Stimulated activated CD4-positive, alpha-beta T cell treated with anti-CD3 and anti-CD28 coated beads, Interleukin-1b, Interleukin-23, amount 100 ng/mL, for 4 hours (primary cell): ENCODE measurements around the gene ATF3.
A peak's percentile ranks its signal among the peaks of the same experiment; 100 is the strongest.

Experiments used
- DNase-seq, 2 donors: peaks; one replicate each; pipeline ENCODE4 v3.0.0-alpha.2; 2020; ENCODE audit warnings: low read depth in 2 of 2

ATF3 gene

GRCh38 chr1:212608959-212609700, 569 bp downstream of the ATF3 start:
- DNase-seq, result peak; percentile 37 to 49

- no peak for DNase-seq
Measured at GRCh38 chr1:212609701-212610574, 1.4 kb downstream of the ATF3 start.

- DNase-seq, result no peak
Measured at GRCh38 chr1:212610575-212610967, 2.0 kb downstream of the ATF3 start.

- no peak for DNase-seq
Measured at GRCh38 chr1:212611000-212611948, 2.7 kb downstream of the ATF3 start.

GRCh38 chr1:212612041-212612961, 3.7 kb downstream of the ATF3 start:
- DNase-seq, result no peak

- DNase-seq, result no peak
Measured at GRCh38 chr1:212613440-212614335, 5.1 kb downstream of the ATF3 start.

- DNase-seq, result no peak
Measured at GRCh38 chr1:212614453-212615200, 6.1 kb downstream of the ATF3 start.

GRCh38 chr1:212615201-212615470, 6.6 kb downstream of the ATF3 start:
- DNase-seq, result no peak

GRCh38 chr1:212618466-212619210, 10.1 kb downstream of the ATF3 start:
- DNase-seq, result no peak

- no peak for DNase-seq
Measured at GRCh38 chr1:212620293-212620692, 11.7 kb downstream of the ATF3 start.

- no peak for DNase-seq
Measured at GRCh38 chr1:212621043-212621948, 12.7 kb downstream of the ATF3 start.

GRCh38 chr1:212621949-212622305, 13.4 kb downstream of the ATF3 start:
- no peak for DNase-seq

GRCh38 chr1:212622467-212622866, 13.9 kb downstream of the ATF3 start:
- DNase-seq, result no peak

GRCh38 chr1:212622906-212623305, 14.3 kb downstream of the ATF3 start:
- DNase-seq, result no peak

GRCh38 chr1:212623603-212624002, 15.0 kb downstream of the ATF3 start:
- DNase-seq, result no peak

GRCh38 chr1:212624976-212625501, 16.5 kb downstream of the ATF3 start:
- DNase-seq, result no peak

- DNase-seq, result no peak
Measured at GRCh38 chr1:212625781-212626450, 17.4 kb downstream of the ATF3 start.
